ENCODE measurements around the gene EZH2.

The EZH2 gene

GRCh38 chr7:148787571-148788295 is 96.4 kb downstream of the EZH2 start:
- H3K9me3 ChIP-seq (ENCODE audit: control insufficient read depth in 2 of 2, low read length in 2 of 2): no peaks in the 10 kb centered on the region
- H3K4me1 ChIP-seq (ENCODE audit: control insufficient read depth in 2 of 2, insufficient read depth in 2 of 2, low read length in 2 of 2): no peaks in the 10 kb centered on the region
- H3K27ac ChIP-seq (ENCODE audit: low read depth in 2 of 2, low read length in 2 of 2): no peak overlapping the region
- no peak overlapping the region for H3K4me3 ChIP-seq (ENCODE audit: low read length in 2 of 2)
- H3K9ac ChIP-seq (ENCODE audit: low read depth in 1 of 2, low read length in 2 of 2): no peak overlapping the region
- peaks cover 60 to 63% of the 10 kb centered on the region in 2 donors for H3K36me3 ChIP-seq (ENCODE audit: control insufficient read depth in 2 of 2, insufficient read depth in 2 of 2, low read length in 2 of 2)
- H3K27me3 ChIP-seq (ENCODE audit: control insufficient read depth in 2 of 2, insufficient read depth in 2 of 2, low read length in 2 of 2): no peaks in the 10 kb centered on the region

GRCh38 chr7:148783801-148784527 is 100.1 kb downstream of the EZH2 start:
- H3K4me3 ChIP-seq (ENCODE audit: low read length in 2 of 2): no peak overlapping the region
- H3K27me3 ChIP-seq (ENCODE audit: control insufficient read depth in 2 of 2, insufficient read depth in 2 of 2, low read length in 2 of 2): no peaks in the 10 kb centered on the region
- peaks cover 42 to 45% of the 10 kb centered on the region in 2 donors for H3K36me3 ChIP-seq (ENCODE audit: control insufficient read depth in 2 of 2, insufficient read depth in 2 of 2, low read length in 2 of 2)
- no peaks in the 10 kb centered on the region for H3K4me1 ChIP-seq (ENCODE audit: control insufficient read depth in 2 of 2, insufficient read depth in 2 of 2, low read length in 2 of 2)
- H3K9ac ChIP-seq (ENCODE audit: low read depth in 1 of 2, low read length in 2 of 2): no peak overlapping the region
- no peak overlapping the region for H3K27ac ChIP-seq (ENCODE audit: low read depth in 2 of 2, low read length in 2 of 2)
- H3K9me3 ChIP-seq (ENCODE audit: control insufficient read depth in 2 of 2, low read length in 2 of 2): no peaks in the 10 kb centered on the region

DNA sequence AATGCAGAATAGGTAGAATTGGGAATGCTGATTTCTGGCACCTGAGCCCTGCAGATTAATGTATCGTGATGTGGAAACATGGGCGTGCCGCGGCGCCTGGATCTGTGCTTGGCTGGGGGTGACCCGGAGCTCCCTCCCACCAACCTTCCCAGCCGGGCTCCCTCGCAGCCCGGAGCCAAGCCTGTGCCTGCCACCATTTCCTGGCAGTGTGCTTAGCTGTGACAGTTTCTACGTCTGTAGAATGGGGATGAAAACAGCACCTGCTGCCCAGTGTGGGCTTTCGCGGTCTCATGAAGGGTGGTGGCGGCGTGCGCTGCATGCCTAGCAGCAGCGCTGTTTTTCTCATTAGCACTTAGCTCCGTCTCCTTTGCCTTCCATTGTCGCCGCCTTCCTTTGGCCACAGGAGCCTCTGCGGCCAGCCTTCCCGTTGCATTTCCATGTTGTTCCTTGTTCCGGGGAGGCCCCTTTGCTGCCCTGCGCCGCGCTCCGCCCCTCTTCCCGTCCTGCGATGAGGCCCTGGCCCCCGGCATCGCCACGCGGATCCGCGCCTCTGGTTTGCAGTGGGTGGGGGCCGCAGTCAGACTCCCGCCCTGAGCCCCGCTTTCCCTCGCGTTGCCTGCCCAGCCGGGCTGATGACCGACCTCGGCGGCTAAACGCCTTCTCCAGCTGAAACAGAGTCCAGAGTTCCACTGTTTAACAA is 101.2 kb downstream of the EZH2 start:
- Histone ChIP-seq H3K4me3 (ENCODE audit: low read length in 2 of 2) (no peak overlapping the region), H3K9ac (ENCODE audit: low read depth in 1 of 2, low read length in 2 of 2) (no peak overlapping the region), H3K4me1 (ENCODE audit: control insufficient read depth in 2 of 2, insufficient read depth in 2 of 2, low read length in 2 of 2) (no peaks in the 10 kb centered on the region), H3K36me3 (ENCODE audit: control insufficient read depth in 2 of 2, insufficient read depth in 2 of 2, low read length in 2 of 2) (peaks cover 35% of the 10 kb centered on the region in 2 donors), H3K9me3 (ENCODE audit: control insufficient read depth in 2 of 2, low read length in 2 of 2) (no peaks in the 10 kb centered on the region), H3K27ac (ENCODE audit: low read depth in 2 of 2, low read length in 2 of 2) (no peak overlapping the region), H3K27me3 (ENCODE audit: control insufficient read depth in 2 of 2, insufficient read depth in 2 of 2, low read length in 2 of 2) (no peaks in the 10 kb centered on the region)

- H3K4me3 ChIP-seq (ENCODE audit: low read length in 2 of 2): no peak overlapping the region
- peaks cover 31 to 42% of the 10 kb centered on the region in 2 donors for H3K36me3 ChIP-seq (ENCODE audit: control insufficient read depth in 2 of 2, insufficient read depth in 2 of 2, low read length in 2 of 2)
- no peaks in the 10 kb centered on the region for H3K4me1 ChIP-seq (ENCODE audit: control insufficient read depth in 2 of 2, insufficient read depth in 2 of 2, low read length in 2 of 2)
- H3K27ac ChIP-seq (ENCODE audit: low read depth in 2 of 2, low read length in 2 of 2): no peak overlapping the region
- H3K9ac ChIP-seq (ENCODE audit: low read depth in 1 of 2, low read length in 2 of 2): no peak overlapping the region
- no peaks in the 10 kb centered on the region for H3K27me3 ChIP-seq (ENCODE audit: control insufficient read depth in 2 of 2, insufficient read depth in 2 of 2, low read length in 2 of 2)
- H3K9me3 ChIP-seq (ENCODE audit: control insufficient read depth in 2 of 2, low read length in 2 of 2): no peaks in the 10 kb centered on the region
These were observed 109.6 kb downstream of the EZH2 start for GRCh38 chr7:148774471-148774870.

DNA sequence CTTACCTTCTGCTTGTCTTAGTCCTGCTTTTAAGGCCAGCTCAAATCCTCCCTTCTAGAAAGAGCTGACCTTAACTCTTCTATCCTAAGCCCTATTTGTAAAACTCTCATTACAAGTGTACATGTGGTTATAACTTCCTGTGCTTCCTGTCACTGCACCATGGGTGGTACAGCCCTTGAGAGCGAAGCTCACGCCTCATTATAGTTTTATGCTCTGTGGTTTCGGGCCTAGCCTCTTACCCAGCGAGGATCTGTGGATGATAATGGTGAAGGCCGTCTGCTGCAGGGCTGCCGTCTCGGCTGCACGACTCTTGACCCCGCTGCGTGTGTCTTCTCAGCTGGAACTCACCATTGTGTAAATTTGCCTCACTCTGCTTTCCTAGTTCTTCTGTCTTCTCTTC is 110.8 kb downstream of the EZH2 start:
- Histone ChIP-seq H3K4me1 (ENCODE audit: control insufficient read depth in 2 of 2, insufficient read depth in 2 of 2, low read length in 2 of 2) (no peaks in the 10 kb centered on the region), H3K4me3 (ENCODE audit: low read length in 2 of 2) (no peak overlapping the region), H3K9me3 (ENCODE audit: control insufficient read depth in 2 of 2, low read length in 2 of 2) (no peaks in the 10 kb centered on the region), H3K36me3 (ENCODE audit: control insufficient read depth in 2 of 2, insufficient read depth in 2 of 2, low read length in 2 of 2) (peaks cover 34 to 50% of the 10 kb centered on the region in 2 donors), H3K27ac (ENCODE audit: low read depth in 2 of 2, low read length in 2 of 2) (no peak overlapping the region), H3K9ac (ENCODE audit: low read depth in 1 of 2, low read length in 2 of 2) (no peak overlapping the region), H3K27me3 (ENCODE audit: control insufficient read depth in 2 of 2, insufficient read depth in 2 of 2, low read length in 2 of 2) (no peaks in the 10 kb centered on the region)

GRCh38 chr7:148772297-148773089 is 111.6 kb downstream of the EZH2 start:
- Histone ChIP-seq H3K9me3 (ENCODE audit: control insufficient read depth in 2 of 2, low read length in 2 of 2) (no peaks in the 10 kb centered on the region), H3K9ac (ENCODE audit: low read depth in 1 of 2, low read length in 2 of 2) (no peak overlapping the region), H3K4me1 (ENCODE audit: control insufficient read depth in 2 of 2, insufficient read depth in 2 of 2, low read length in 2 of 2) (no peaks in the 10 kb centered on the region), H3K36me3 (ENCODE audit: control insufficient read depth in 2 of 2, insufficient read depth in 2 of 2, low read length in 2 of 2) (peaks cover 41 to 57% of the 10 kb centered on the region in 2 donors), H3K4me3 (ENCODE audit: low read length in 2 of 2) (no peak overlapping the region), H3K27me3 (ENCODE audit: control insufficient read depth in 2 of 2, insufficient read depth in 2 of 2, low read length in 2 of 2) (no peaks in the 10 kb centered on the region), H3K27ac (ENCODE audit: low read depth in 2 of 2, low read length in 2 of 2) (no peak overlapping the region)

GRCh38 chr7:148770004-148770403 is 114.1 kb downstream of the EZH2 start:
- Histone ChIP-seq H3K9me3 (ENCODE audit: control insufficient read depth in 2 of 2, low read length in 2 of 2) (no peaks in the 10 kb centered on the region), H3K27ac (ENCODE audit: low read depth in 2 of 2, low read length in 2 of 2) (no peak overlapping the region), H3K4me1 (ENCODE audit: control insufficient read depth in 2 of 2, insufficient read depth in 2 of 2, low read length in 2 of 2) (no peaks in the 10 kb centered on the region), H3K36me3 (ENCODE audit: control insufficient read depth in 2 of 2, insufficient read depth in 2 of 2, low read length in 2 of 2) (peaks cover 37 to 69% of the 10 kb centered on the region in 2 donors), H3K9ac (ENCODE audit: low read depth in 1 of 2, low read length in 2 of 2) (no peak overlapping the region), H3K4me3 (ENCODE audit: low read length in 2 of 2) (no peak overlapping the region), H3K27me3 (ENCODE audit: control insufficient read depth in 2 of 2, insufficient read depth in 2 of 2, low read length in 2 of 2) (no peaks in the 10 kb centered on the region)

GRCh38 chr7:148763622-148764021 is 120.5 kb downstream of the EZH2 start:
- no peak overlapping the region for H3K9ac ChIP-seq (ENCODE audit: low read depth in 1 of 2, low read length in 2 of 2)
- peaks cover 12 to 39% of the 10 kb centered on the region in 2 donors for H3K36me3 ChIP-seq (ENCODE audit: control insufficient read depth in 2 of 2, insufficient read depth in 2 of 2, low read length in 2 of 2)
- H3K9me3 ChIP-seq (ENCODE audit: control insufficient read depth in 2 of 2, low read length in 2 of 2): no peaks in the 10 kb centered on the region
- H3K4me3 ChIP-seq (ENCODE audit: low read length in 2 of 2): no peak overlapping the region
- no peaks in the 10 kb centered on the region for H3K27me3 ChIP-seq (ENCODE audit: control insufficient read depth in 2 of 2, insufficient read depth in 2 of 2, low read length in 2 of 2)
- H3K27ac ChIP-seq (ENCODE audit: low read depth in 2 of 2, low read length in 2 of 2): no peak overlapping the region
- no peaks in the 10 kb centered on the region for H3K4me1 ChIP-seq (ENCODE audit: control insufficient read depth in 2 of 2, insufficient read depth in 2 of 2, low read length in 2 of 2)

- Histone ChIP-seq H3K27ac (ENCODE audit: low read depth in 2 of 2, low read length in 2 of 2) (no peak overlapping the region), H3K4me1 (ENCODE audit: control insufficient read depth in 2 of 2, insufficient read depth in 2 of 2, low read length in 2 of 2) (no peaks in the 10 kb centered on the region), H3K36me3 (ENCODE audit: control insufficient read depth in 2 of 2, insufficient read depth in 2 of 2, low read length in 2 of 2) (peaks cover 11 to 33% of the 10 kb centered on the region in 2 donors), H3K27me3 (ENCODE audit: control insufficient read depth in 2 of 2, insufficient read depth in 2 of 2, low read length in 2 of 2) (no peaks in the 10 kb centered on the region), H3K9me3 (ENCODE audit: control insufficient read depth in 2 of 2, low read length in 2 of 2) (no peaks in the 10 kb centered on the region), H3K4me3 (ENCODE audit: low read length in 2 of 2) (no peak overlapping the region), H3K9ac (ENCODE audit: low read depth in 1 of 2, low read length in 2 of 2) (no peak overlapping the region)
These were observed 122.4 kb downstream of the EZH2 start for GRCh38 chr7:148761499-148762278.

All from mucosa of rectum (tissue), 2 donors.